OCI-LY7 (cell line): ENCODE results near the gene GMPPA.

Source experiments
- CTCF ChIP-seq: fragments of 200-600 bp; sonication (generic); conservative IDR thresholded peaks from 2 replicates; pipeline ENCODE4 v1.5.1; 2014; ENCODE audit warnings: mild to moderate bottlenecking, antibody characterized with exemption, low read length, moderate library complexity, mixed read lengths
- EZH2phosphoT487 ChIP-seq: fragments of 200-600 bp; sonication (generic); IDR thresholded peaks from 2 replicates; pipeline ENCODE4 v1.6.1; 2018; ENCODE audit warnings: low read depth, borderline replicate concordance, mild to moderate bottlenecking, mixed run types, antibody characterized with exemption, low read length, moderate library complexity, mixed read lengths

DNA sequence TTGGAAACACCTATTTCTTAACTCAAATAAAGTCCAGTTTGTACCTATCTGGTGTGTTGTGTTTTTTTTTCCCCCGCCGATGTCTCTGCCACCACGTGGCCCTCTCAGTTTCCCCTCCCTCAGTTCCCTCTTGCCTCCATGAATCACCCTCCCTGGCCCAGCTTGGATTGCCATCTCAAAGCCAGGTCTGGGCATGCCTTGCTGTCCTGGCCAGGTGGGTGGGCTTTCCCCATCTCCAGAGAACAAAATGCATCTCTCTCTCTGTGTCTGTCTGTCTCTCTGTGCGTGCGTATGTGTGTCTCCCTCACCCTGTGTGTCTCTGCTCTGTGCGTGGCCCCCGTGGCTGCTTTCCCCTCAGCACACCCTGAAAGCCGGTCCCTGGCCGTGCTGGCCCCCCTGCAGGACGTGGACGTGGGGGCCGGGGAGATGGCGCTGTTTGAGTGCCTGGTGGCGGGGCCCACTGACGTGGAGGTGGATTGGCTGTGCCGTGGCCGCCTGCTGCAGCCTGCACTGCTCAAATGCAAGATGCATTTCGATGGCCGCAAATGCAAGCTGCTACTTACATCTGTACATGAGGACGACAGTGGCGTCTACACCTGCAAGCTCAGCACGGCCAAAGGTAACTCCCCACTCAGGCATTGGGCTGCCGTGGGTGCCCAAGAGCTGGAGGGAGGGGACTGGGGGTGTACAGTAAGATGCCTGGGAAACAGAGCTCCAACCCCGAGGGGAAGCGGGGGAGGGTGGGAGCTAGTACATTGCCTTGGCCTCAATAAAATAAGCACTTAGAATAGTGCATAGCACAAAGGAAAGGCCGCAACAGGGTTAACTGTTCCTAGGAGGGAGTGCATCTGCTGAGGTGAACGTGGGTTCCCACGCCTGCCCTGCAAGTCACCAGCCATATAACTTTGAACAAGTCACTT lies 31.6 kb upstream of the GMPPA start:
- TF ChIP-seq CTCF (no peak), EZH2phosphoT487 (no peak)
